ENCODE results near the gene KDM4C. TPM values are rescaled to one million over a fixed set of nuclear protein-coding genes. Genes with fewer than 3 reads are reported as not detected.

Gene KDM4C
- total RNA-seq, 2 experiments from 2014 or later: 51.5 to 60.3 TPM

DNA sequence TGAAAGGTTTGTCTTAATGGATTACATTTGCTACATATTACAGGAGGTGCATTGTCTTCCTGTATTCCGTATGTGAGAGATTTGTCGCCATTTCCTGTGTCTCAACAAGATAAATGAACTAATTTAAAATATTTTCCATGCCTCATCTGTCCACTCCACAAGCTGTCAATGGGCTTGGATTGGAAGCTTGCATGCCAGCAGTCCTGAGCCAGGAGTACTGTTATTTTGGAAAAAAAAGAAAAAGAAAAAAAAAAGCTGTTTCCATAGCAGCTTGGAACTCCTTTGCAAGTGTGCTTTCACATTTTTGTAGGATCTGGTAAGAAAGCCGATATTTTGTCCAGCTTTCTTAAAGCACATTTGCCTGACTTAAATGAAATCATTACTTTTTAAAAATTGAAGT, 330.8 kb downstream of the KDM4C start:
- no peaks in the 10 kb centered on the region for H3K79me2 ChIP-seq (ENCODE audit: insufficient read depth, low read depth, low read length)
- no peaks in the 10 kb centered on the region for H3K9me3 ChIP-seq (ENCODE audit: low read length)
- ChIA-PET POLR2A (interaction anchor here (0.6 to 0.7 kb wide), 2 partner anchors 15 to 1696 kb away, joined by 3 read pairs; no protein-coding TSS in a partner anchor), CTCF (ENCODE audit: unreplicated experiment) (no interaction called here)
- no peak overlapping the region for H2AFZ ChIP-seq (ENCODE audit: low read length)
- H3K27ac ChIP-seq (ENCODE audit: low read depth, low read length, poor library complexity, severe bottlenecking): no peak overlapping the region
- intact Hi-C loops (cut with micrococcal nuclease; ENCODE audit: unreplicated experiment): no loop called here
- H3K36me3 ChIP-seq (ENCODE audit: insufficient read depth, low read length): no peaks in the 10 kb centered on the region
- TF ChIP-seq EZH2phosphoT487 (IDR thresholded peaks at IDR 0.05; ENCODE audit: borderline replicate concordance, low read depth, low read length): no peak
- TF ChIP-seq, protein P1, sequence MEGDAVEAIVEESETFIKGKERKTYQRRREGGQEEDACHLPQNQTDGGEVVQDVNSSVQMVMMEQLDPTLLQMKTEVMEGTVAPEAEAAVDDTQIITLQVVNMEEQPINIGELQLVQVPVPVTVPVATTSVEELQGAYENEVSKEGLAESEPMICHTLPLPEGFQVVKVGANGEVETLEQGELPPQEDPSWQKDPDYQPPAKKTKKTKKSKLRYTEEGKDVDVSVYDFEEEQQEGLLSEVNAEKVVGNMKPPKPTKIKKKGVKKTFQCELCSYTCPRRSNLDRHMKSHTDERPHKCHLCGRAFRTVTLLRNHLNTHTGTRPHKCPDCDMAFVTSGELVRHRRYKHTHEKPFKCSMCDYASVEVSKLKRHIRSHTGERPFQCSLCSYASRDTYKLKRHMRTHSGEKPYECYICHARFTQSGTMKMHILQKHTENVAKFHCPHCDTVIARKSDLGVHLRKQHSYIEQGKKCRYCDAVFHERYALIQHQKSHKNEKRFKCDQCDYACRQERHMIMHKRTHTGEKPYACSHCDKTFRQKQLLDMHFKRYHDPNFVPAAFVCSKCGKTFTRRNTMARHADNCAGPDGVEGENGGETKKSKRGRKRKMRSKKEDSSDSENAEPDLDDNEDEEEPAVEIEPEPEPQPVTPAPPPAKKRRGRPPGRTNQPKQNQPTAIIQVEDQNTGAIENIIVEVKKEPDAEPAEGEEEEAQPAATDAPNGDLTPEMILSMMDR (conservative IDR thresholded peaks at IDR 0.05; ENCODE audit: low read length): no peak
- no peak for DNase-seq (ENCODE audit: low spot score)
- H3K9me2 ChIP-seq (ENCODE audit: insufficient read depth, low read length): no peaks in the 10 kb centered on the region
- no peak overlapping the region for H3K4me3 ChIP-seq (ENCODE audit: low read depth, low read length, poor library complexity, severe bottlenecking)
- H3K4me2 ChIP-seq (ENCODE audit: low read length): no peak overlapping the region
- no peaks in the 10 kb centered on the region for H3K4me1 ChIP-seq (ENCODE audit: insufficient read depth, low read length, poor library complexity, severe bottlenecking)
- BruUV-seq (replicated peaks): no TSS peak
- no peaks in the 10 kb centered on the region for H4K20me1 ChIP-seq (ENCODE audit: insufficient read depth, low read length)

DNA sequence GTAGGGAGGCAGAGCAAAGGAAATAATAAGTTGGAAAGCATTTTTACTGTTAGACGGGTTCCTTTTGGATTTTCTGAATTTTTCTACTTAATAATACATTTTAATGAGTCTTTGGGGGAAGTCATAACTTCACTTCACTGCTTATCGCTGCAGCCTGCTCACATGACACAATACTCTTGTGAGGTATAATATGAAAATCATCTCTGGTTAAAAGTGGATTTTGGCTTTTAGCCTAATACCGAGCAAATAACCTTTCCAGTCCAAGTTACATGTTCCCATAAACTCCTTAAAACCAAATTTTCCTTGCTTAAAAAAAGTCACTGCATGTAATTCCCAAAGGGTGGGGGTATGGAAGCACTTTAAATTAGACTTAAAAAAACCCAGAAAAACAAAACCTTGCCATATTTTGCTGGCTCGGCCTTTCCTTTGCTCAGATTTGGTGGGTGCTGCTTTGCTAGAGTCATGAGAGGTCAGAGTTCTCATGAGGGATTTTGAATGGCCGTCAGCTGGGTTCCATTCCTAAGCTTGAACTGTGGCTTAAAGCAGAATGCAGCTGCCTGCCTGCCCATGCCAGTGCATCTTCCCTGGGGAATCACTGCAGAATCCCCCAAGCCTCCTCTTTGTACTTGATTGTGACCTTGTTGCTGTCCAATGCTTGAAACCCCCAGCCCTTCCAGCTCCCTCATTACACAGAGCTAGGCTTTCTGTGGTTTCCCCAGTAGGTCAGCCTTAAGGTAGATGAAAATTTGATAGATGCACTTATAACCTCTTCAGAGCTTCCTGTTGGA, 331.8 kb downstream of the KDM4C start:
- ChIA-PET CTCF (ENCODE audit: unreplicated experiment) (no interaction called here), POLR2A (no interaction called here)
- no peaks in the 10 kb centered on the region for H3K4me1 ChIP-seq (ENCODE audit: insufficient read depth, low read length, poor library complexity, severe bottlenecking)
- no peaks in the 10 kb centered on the region for H3K9me2 ChIP-seq (ENCODE audit: insufficient read depth, low read length)
- H3K79me2 ChIP-seq (ENCODE audit: insufficient read depth, low read depth, low read length): no peaks in the 10 kb centered on the region
- no peak overlapping the region for H3K4me2 ChIP-seq (ENCODE audit: low read length)
- no peaks in the 10 kb centered on the region for H4K20me1 ChIP-seq (ENCODE audit: insufficient read depth, low read length)
- H2AFZ ChIP-seq (ENCODE audit: low read length): no peak overlapping the region
- no peak overlapping the region for H3K27ac ChIP-seq (ENCODE audit: low read depth, low read length, poor library complexity, severe bottlenecking)
- no TSS peak for BruUV-seq (replicated peaks)
- H3K4me3 ChIP-seq (ENCODE audit: low read depth, low read length, poor library complexity, severe bottlenecking): no peak overlapping the region
- TF ChIP-seq, protein P1 (conservative IDR thresholded peaks at IDR 0.05; ENCODE audit: low read length): no peak
- TF ChIP-seq EZH2phosphoT487 (IDR thresholded peaks at IDR 0.05; ENCODE audit: borderline replicate concordance, low read depth, low read length): no peak
- DNase-seq (ENCODE audit: low spot score): no peak
- no peaks in the 10 kb centered on the region for H3K36me3 ChIP-seq (ENCODE audit: insufficient read depth, low read length)
- intact Hi-C loops (cut with micrococcal nuclease; ENCODE audit: unreplicated experiment): no loop called here
- H3K9me3 ChIP-seq (ENCODE audit: low read length): no peaks in the 10 kb centered on the region

DNA sequence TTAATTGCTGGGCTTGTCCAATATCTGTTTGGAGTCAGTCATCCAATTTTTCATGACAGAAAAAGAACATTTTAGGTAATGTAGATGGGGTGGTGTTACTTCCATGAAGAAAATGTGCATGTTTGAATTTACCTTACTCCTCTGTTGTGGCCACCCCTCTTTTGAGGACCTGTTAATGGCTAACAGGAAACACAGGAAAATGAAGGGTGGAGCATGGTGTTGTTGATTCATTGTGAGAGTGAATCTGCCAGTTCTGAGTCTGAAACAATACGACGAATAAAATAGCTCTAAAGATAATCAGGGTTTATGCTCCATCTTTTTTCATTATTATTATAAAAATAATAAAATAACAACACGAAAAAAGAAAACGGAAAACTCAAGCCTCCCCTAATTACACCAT, 335.3 kb downstream of the KDM4C start:
- intact Hi-C loops (cut with micrococcal nuclease; ENCODE audit: unreplicated experiment): no loop called here
- no TSS peak for BruUV-seq (replicated peaks)
- Histone ChIP-seq H3K36me3 (ENCODE audit: insufficient read depth, low read length) (no peaks in the 10 kb centered on the region), H3K4me2 (ENCODE audit: low read length) (no peak overlapping the region), H3K4me1 (ENCODE audit: insufficient read depth, low read length, poor library complexity, severe bottlenecking) (no peaks in the 10 kb centered on the region), H4K20me1 (ENCODE audit: insufficient read depth, low read length) (no peaks in the 10 kb centered on the region), H3K9me2 (ENCODE audit: insufficient read depth, low read length) (no peaks in the 10 kb centered on the region), H3K79me2 (ENCODE audit: insufficient read depth, low read depth, low read length) (no peaks in the 10 kb centered on the region), H3K27ac (ENCODE audit: low read depth, low read length, poor library complexity, severe bottlenecking) (no peak overlapping the region), H3K9me3 (ENCODE audit: low read length) (no peaks in the 10 kb centered on the region), H2AFZ (ENCODE audit: low read length) (no peak overlapping the region), H3K4me3 (ENCODE audit: low read depth, low read length, poor library complexity, severe bottlenecking) (no peak overlapping the region)
- DNase-seq (ENCODE audit: low spot score): no peak
- TF ChIP-seq, protein P1 (conservative IDR thresholded peaks at IDR 0.05; ENCODE audit: low read length): no peak
- no peak for TF ChIP-seq EZH2phosphoT487 (IDR thresholded peaks at IDR 0.05; ENCODE audit: borderline replicate concordance, low read depth, low read length)
- POLR2A ChIA-PET: interaction anchor here (0.7 kb wide), 1 partner anchor 135 kb away, joined by 3 read pairs; no protein-coding TSS in a partner anchor
- CTCF ChIA-PET (ENCODE audit: unreplicated experiment): no interaction called here
